NCI-H748 treated with DMSO at 0.1 percent for 48 hours (cell line): ENCODE measurements around the gene MYLK4.
A peak's percentile ranks its signal among the peaks of the same experiment; 100 is the strongest.

Source experiments
- DNase-seq: peaks from one replicate; lab custom pipeline; 2025; lab: John Stamatoyannopoulos, UW

The MYLK4 gene

DNA sequence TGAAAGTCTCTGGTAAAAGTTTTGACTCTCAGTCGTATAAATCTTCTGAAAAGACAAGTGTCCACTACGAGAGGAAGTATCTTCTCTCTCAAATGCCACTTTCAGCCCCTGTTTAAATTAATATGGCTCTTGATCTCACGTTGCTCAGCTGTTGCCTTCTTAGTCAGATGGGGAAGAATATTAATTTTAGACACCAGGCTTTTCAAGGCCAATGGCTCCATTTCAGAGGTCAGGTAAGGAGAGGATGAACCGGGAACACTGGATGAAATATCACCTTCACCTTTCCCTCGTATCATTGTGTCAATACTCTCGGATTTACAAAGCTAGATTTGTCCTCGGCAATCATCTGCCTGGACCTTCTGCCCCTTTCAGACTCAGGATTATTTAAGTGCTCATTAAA is at the start of gene MYLK4:
Gene MYLK4 (minus strand): TSS at position 91 of the 400 bp plus-strand sequence. CDS start 1,628 bp downstream, outside the sequence.
- no peak for DNase-seq

DNA sequence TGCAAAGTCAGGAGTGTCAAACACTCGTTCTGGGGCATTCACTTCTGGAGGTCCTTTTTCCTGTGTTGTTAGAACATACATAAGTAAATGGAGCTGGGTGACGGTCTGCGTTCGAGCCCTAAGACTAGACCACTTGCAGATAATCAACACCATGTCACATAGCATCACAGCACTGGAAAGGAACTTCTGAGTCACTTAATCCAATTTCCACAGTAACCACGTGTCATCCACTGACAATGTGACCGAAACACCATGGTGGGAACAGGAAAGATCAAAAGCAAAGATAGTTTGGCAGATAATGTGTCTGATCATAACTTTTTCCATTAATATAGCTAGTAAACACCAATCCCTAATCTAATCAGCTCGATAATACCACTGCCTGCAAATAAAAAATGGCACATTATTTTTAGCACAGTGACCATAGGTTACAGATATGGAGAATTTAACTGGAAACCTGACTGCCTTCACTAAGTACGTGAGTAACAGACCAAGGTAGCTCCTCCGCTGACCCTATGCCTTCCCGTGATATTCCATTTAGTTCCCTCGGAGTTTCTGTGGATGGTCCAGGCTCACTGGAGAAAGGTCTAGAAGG is 49.3 kb upstream of the MYLK4 start:
- DNase-seq = no peak

DNA sequence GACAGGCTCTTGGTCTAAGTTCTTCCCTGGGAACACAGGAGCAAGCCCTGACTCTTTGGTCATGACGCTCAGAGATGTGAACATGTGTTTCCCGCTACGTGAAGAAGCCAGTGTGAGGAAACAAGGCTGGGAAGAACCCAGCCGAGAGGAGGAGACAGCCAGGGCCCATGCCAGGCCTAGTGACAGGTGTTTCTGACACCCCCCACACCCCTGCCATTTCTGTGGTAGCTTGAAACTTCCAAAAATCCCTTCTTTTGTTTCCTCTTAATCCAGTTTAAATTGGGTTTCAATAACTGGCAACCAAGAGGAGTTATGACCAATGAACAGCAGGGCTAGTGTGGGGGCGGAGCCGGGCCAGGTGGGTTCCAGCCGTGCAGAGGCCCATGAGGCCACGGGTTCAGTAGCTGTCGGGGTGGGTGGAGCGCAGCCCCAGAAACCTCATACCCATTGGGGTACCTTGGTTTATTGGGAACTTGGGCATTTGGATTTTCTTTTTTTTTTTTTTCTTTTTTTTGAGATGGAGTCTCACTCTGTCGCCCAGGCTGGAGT is 47.9 kb upstream of the MYLK4 start:
- no peak for DNase-seq

GRCh38 chr6:2797564-2798031 is 46.9 kb upstream of the MYLK4 start:
- no peak for DNase-seq

DNA sequence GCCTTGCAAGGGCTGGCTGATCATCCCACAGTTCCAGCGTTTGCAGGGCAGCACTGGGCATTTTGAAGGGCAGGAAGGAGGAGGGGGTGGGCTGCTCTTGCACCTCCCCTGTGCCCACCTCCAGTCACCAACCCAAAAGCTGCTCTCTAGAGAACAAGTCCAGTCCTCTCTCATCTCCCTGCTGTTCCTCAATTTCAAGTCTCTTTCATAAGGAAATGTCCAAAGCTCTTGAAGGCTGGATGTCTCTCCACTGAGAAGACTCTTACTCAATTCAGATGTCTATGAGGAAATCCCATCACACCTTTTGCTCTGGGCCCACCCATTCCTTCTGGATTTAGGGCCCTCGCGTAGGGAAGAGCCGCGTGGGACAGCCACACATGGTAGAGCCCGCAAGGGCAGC is 46.1 kb upstream of the MYLK4 start:
- no peak for DNase-seq

- no peak for DNase-seq
These were observed 45.2 kb upstream of the MYLK4 start for GRCh38 chr6:2795956-2796355.

- no peak for DNase-seq
These were observed 44.4 kb upstream of the MYLK4 start for GRCh38 chr6:2795162-2795561.

GRCh38 chr6:2794171-2794730 is 43.5 kb upstream of the MYLK4 start:
- DNase-seq = no peak

GRCh38 chr6:2793534-2794151 is 42.9 kb upstream of the MYLK4 start:
- no peak for DNase-seq

- no peak for DNase-seq
These were observed 41.8 kb upstream of the MYLK4 start for GRCh38 chr6:2792330-2793110.

GRCh38 chr6:2791450-2791974 is 40.8 kb upstream of the MYLK4 start:
- no peak for DNase-seq

- DNase-seq = peak; percentile 40
These were observed 40.1 kb upstream of the MYLK4 start for GRCh38 chr6:2790588-2791449.

DNA sequence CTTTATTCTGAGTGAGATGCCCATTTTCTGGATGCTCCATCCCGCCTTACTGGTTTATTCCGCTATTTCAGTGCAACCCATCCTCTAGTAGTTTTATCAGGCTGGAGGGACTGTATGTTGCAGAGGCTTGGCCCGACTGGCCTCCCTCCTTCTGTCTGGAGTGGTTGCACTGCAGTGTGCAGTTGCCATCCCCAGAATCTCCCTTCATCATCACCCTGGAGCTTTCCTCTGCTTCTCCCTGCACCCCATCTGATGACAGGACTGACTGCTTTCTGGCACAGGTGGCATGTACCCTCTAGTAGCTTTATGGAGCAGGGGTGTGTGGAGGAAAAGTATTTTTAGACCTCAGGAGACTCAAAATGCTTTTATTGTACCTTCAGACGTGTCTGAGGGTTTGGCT is 35.5 kb upstream of the MYLK4 start:
- DNase-seq = no peak

DNA sequence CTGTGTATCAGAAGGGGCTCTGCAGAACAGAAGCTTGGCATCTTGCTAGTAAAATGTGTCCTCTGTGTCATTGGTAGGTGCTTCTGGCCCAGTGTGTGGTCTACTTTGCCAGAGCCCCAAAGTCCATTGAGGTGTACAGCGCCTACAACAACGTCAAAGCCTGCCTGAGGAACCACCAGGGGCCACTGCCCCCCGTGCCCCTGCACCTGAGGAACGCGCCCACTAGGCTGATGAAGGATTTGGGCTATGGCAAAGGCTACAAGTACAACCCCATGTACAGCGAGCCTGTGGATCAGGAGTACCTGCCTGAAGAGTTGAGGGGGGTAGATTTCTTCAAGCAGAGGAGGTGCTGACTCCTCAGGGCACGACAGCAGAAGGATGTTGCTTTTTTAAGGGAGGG is 34.2 kb upstream of the MYLK4 start:
- no peak for DNase-seq

DNA sequence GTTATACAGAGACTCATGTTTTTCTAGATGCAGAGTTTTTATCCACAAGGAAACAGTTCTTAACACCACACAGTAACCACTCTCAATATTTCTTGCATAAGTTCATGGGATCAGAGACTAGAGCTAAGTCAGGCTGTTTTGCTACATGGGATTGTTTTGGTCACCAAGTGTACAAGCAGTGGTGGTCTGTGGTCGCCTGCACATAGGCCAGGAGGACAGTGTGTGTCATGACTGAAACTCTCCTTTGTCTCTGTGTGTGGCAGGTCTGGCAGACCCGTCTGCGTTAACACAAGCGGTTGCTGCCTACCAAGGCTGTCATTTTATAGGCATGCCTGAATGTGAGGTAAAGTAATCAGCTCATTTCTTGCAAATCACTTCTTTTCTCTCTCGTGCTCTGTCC is 33.3 kb upstream of the MYLK4 start:
- DNase-seq = no peak

- DNase-seq = no peak
These were observed 32.7 kb upstream of the MYLK4 start for GRCh38 chr6:2783188-2783963.

DNA sequence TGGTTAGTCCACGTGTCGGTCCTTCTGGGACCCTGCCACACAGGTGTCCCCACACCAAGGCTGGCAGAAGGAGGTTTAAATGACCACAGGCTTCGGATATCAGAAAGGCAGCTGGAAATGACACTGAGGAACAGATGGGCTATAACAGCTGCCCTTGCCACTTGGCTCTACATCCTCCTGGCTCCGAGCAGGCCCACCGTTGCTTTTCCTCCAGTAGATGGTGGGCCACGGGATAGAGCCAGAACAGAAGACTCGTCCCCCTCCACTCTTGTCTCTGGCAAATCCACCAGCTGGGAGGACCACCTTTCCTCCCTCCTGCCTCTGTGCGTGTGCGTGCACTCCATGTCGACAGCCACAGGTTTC is 32.1 kb upstream of the MYLK4 start:
- no peak for DNase-seq

GRCh38 chr6:2782356-2782708 is 31.6 kb upstream of the MYLK4 start:
- no peak for DNase-seq

DNA sequence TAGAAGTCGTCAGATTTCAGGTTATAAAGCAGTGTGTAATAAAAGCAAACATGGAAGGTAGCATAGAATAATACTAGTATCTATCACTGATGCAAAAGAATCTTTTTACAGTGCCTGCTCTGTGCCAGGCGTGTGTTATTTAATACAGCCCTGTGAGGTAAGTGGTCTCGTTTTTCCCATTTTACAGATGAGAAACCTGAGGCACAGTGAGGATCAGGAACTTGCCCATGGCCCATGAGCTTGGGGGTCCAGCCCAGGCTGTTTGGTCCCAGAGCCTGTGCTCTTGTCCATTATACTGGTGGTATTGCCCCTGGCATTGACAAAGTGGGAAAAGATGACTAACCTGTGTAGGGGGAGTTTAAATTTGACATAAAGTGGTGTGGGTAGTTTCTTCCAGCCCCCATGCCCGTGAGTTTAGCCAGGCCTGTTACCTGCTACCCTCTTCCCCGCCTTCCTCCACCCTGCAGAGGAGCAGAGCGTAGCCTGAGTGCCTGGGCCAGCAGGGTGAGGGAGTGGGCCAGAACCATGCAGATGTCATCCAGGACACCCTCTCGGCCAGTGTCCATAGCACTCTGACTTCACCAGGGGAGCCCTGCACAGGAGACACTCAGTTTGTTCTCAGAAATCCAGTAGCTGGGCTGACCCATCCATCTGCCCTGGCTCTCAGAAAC is 31.1 kb upstream of the MYLK4 start:
- DNase-seq = no peak

DNA sequence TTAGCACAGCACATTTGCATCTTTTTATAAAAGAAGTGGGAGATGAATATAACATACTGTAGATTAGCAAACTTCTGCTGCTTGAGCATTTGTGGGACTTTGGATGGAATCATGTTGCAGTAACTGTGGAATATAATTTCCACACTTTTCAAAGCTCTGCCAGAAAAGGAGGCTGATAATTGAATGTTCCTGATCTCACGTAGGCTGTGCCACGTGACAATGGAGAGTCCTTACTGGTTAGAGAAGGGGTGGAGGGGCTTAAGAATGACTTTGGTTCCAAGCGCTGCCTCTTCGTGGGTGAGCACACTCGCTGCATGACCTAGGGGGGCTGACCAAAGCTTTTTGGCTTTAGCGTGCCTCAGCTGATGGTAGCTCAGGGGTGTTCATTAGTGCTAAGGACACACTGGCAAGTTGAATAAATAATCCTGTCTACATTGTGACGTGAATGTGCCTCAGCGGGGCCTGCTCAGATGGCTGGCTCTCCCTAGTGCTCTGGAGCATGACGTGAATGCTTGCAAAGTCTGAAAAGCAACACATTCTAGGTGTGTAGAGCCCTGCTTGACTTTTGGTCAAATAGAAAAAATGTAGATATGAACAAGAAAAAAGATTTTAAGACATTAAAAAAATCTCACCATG is 29.5 kb upstream of the MYLK4 start:
- no peak for DNase-seq
